HepG2 (cell line): ENCODE data around the gene NEU1. TPM values are rescaled to one million over a fixed set of nuclear protein-coding genes. Genes with fewer than 3 reads are reported as not detected.
A peak's percentile ranks its signal among the peaks of the same experiment; 100 is the strongest.
"Not testable (repeated sequence)": the region's sequence is repeated elsewhere in the genome, so short reads cannot be mapped to it uniquely, and the experiment has no call there.

Experiments used
- ATAC-seq: fragments of 200-7000 bp; cut with Tn5 transposase; 3 replicates; pipeline ENCODE4 v1.9.1; 2020; ENCODE audit warnings: mild to moderate bottlenecking, moderate library complexity
- BruUV-seq: library from RNA; stranded (reverse); fragments of 400-500 nt; replicated peaks from 2 replicates; lab custom pipeline; 2021; lab: Mats Ljungman, UMichigan
- CTCF ChIA-PET: fragments of 300-600 bp; formaldehyde crosslinking; extraction: SDS; loops from one replicate; lab custom pipeline; 2021; ENCODE audit warnings: low total read pairs, inconsistent platforms, low intra/inter-chr PET ratio; lab: Yijun Ruan, JAX
- POLR2A ChIA-PET: fragments of 350-600 bp; sonication (Branson Sonifier 250); formaldehyde crosslinking; loops from one replicate; lab custom pipeline; 2020; ENCODE audit warnings: antibody characterized with exemption, inconsistent platforms; lab: Yijun Ruan, JAX
- DNase-seq: peaks from one replicate; pipeline ENCODE4 v3.0.0-alpha.2; 2015; ENCODE audit warnings: low spot score
- FAIRE-seq: peaks from 3 replicates; lab custom pipeline; 2011; peaks lifted over from hg19 to GRCh38; lab: Jason Lieb, UNC
- H2AFZ ChIP-seq: one replicate; pipeline ENCODE4 v1.6.1; 2011; ENCODE audit warnings: low read length, inconsistent platforms
- H3K27ac ChIP-seq: fragments of 300-600 bp; 3 replicates; pipeline ENCODE4 v1.8.0; 2011; ENCODE audit warnings: mixed run types, mild to moderate bottlenecking, mixed read lengths, low read length, inconsistent platforms; ENCODE audit not compliant: insufficient read depth; ENCODE audit errors: extremely low read length
- H3K27me3 ChIP-seq, 2 experiments: fragments of 200-600 bp in 1 of 2; 2 replicates in 1 of 2; 3 replicates in 1 of 2; pipeline versions ENCODE4 v1.6.0 to v1.8.0; 2011; ENCODE audit warnings: low read length in 2 of 2, mild to moderate bottlenecking in 2 of 2, moderate library complexity in 2 of 2, inconsistent platforms in 1 of 2; ENCODE audit not compliant: insufficient read depth in 2 of 2, control insufficient read depth in 1 of 2
- H3K36me3 ChIP-seq, 2 experiments: fragments of 200-600 bp in 1 of 2; replicated peaks in 1 of 2; 2 replicates in 1 of 2; 3 replicates in 1 of 2; pipeline versions ENCODE4 v1.5.1 to v1.8.0; 2011; ENCODE audit warnings: low read length in 2 of 2, inconsistent platforms in 1 of 2; ENCODE audit not compliant: insufficient read depth in 2 of 2, control insufficient read depth in 1 of 2
- H3K4me1 ChIP-seq: 2 replicates; pipeline ENCODE4 v1.5.1; 2012; ENCODE audit warnings: low read length, inconsistent platforms; ENCODE audit not compliant: insufficient read depth
- H3K4me2 ChIP-seq: 2 replicates; pipeline ENCODE4 v1.6.0; 2011; ENCODE audit warnings: low read depth, low read length, inconsistent platforms
- H3K4me3 ChIP-seq, 3 experiments: fragments of 200-600 bp in 1 of 3; sonication (generic), shearing (Covaris generic) in 1 of 3; replicated peaks in 1 of 3; 2 replicates each; pipeline ENCODE4 v1.5.1; 2011 to 2016; ENCODE audit warnings: low read length in 3 of 3, inconsistent platforms in 2 of 3, low read depth in 2 of 3, mild to moderate bottlenecking in 2 of 3, control low read depth in 1 of 3, mixed read lengths in 1 of 3; ENCODE audit not compliant: insufficient read depth in 1 of 3
- H3K79me2 ChIP-seq: one replicate; pipeline ENCODE4 v1.6.1; 2011; ENCODE audit warnings: low read length, inconsistent platforms; ENCODE audit not compliant: insufficient read depth
- H3K9ac ChIP-seq: 2 replicates; pipeline ENCODE4 v1.6.0; 2011; ENCODE audit warnings: mild to moderate bottlenecking, low read depth, low read length, inconsistent platforms; ENCODE audit not compliant: insufficient read depth
- H3K9me3 ChIP-seq: 2 replicates; pipeline ENCODE4 v1.5.1; 2012; ENCODE audit warnings: mild to moderate bottlenecking, low read length
- H4K20me1 ChIP-seq: 2 replicates; pipeline ENCODE4 v1.6.0; 2011; ENCODE audit warnings: inconsistent platforms, mild to moderate bottlenecking, low read length, moderate library complexity; ENCODE audit not compliant: insufficient read depth
- BHLHE40 ChIP-seq: IDR thresholded peaks from 2 replicates; pipeline ENCODE4 v1.6.1; 2011; ENCODE audit warnings: low read length, improper control_type of control experiment
- ERF ChIP-seq: IDR thresholded peaks from 2 replicates; pipeline ENCODE4 v1.6.1; 2018; ENCODE audit warnings: missing biosample characterization, missing genetic modification reagents
- GATAD2A ChIP-seq: IDR thresholded peaks from 2 replicates; pipeline ENCODE4 v1.6.1; 2016
- GTF3A ChIP-seq: sonication (generic); formaldehyde crosslinking; conservative IDR thresholded peaks from 2 replicates; pipeline ENCODE4 v1.4.0; 2020; ENCODE audit warnings: mild to moderate bottlenecking, missing genetic modification reagents
- NR2C2 ChIP-seq: sonication (generic); formaldehyde crosslinking; IDR thresholded peaks from 2 replicates; pipeline ENCODE4 v1.4.0; 2020; ENCODE audit warnings: missing genetic modification reagents, mild to moderate bottlenecking, moderate library complexity, borderline replicate concordance
- NR2F1 ChIP-seq, 2 experiments: fragments of 450-650 bp in 1 of 2; formaldehyde crosslinking in 1 of 2; IDR thresholded peaks; 2 replicates each; pipeline versions ENCODE4 v1.5.0 to v1.6.1; 2016 to 2020; ENCODE audit warnings: mild to moderate bottlenecking in 1 of 2, missing compliant biosample characterization in 1 of 2, missing genetic modification reagents in 1 of 2, moderate library complexity in 1 of 2
- PITX1 ChIP-seq: sonication (generic); formaldehyde crosslinking; IDR thresholded peaks from 2 replicates; pipeline ENCODE4 v1.5.1; 2020; ENCODE audit warnings: mild to moderate bottlenecking, missing genetic modification reagents
- RARA ChIP-seq: IDR thresholded peaks from 2 replicates; pipeline ENCODE4 v1.6.1; 2016; ENCODE audit warnings: missing genetic modification reagents, missing compliant biosample characterization
- SOX6 ChIP-seq, 2 experiments: fragments of 450-650 bp in 1 of 2; sonication (generic) in 1 of 2; formaldehyde crosslinking in 1 of 2; IDR thresholded peaks; 2 replicates each; pipeline versions ENCODE4 v1.4.0 to v1.6.1; 2017 to 2020; ENCODE audit warnings: antibody characterized with exemption in 1 of 2, mild to moderate bottlenecking in 1 of 2, missing genetic modification reagents in 1 of 2
- TARDBP ChIP-seq: sonication (generic); formaldehyde crosslinking; IDR thresholded peaks from 2 replicates; pipeline ENCODE4 v1.8.0; 2022; ENCODE audit warnings: mild to moderate bottlenecking, missing genetic modification reagents
- TBX2 ChIP-seq: sonication (generic); formaldehyde crosslinking; IDR thresholded peaks from 2 replicates; pipeline ENCODE4 v1.5.0; 2020; ENCODE audit warnings: missing genetic modification reagents, mild to moderate bottlenecking, borderline replicate concordance
- ZNF138 ChIP-seq: sonication (generic); formaldehyde crosslinking; IDR thresholded peaks from 2 replicates; pipeline ENCODE4 v1.5.0; 2020; ENCODE audit warnings: mild to moderate bottlenecking, low read depth, missing genetic modification reagents
- ZNF556 ChIP-seq: sonication (generic); formaldehyde crosslinking; IDR thresholded peaks from 2 replicates; pipeline ENCODE4 v1.4.0; 2020; ENCODE audit warnings: mild to moderate bottlenecking, missing genetic modification reagents, borderline replicate concordance
- ZSCAN29 ChIP-seq: sonication (generic); formaldehyde crosslinking; conservative IDR thresholded peaks from 2 replicates; pipeline ENCODE4 v1.4.0; 2020; ENCODE audit warnings: mild to moderate bottlenecking, missing genetic modification reagents
- WGBS: methylation state at CpG from one replicate; pipeline ENCODE4 v1.1.6; 2017; ENCODE audit warnings: low lambda C conversion rate; 5-methylcytosine and 5-hydroxymethylcytosine counted together
- in situ Hi-C: cut with HindIII; loops from 2 replicates; pipeline ENCODE4 v1.10.0; 2017; ENCODE audit warnings: low pct_unique_long_range_greater_than_20kb; ENCODE audit not compliant: extremely low pct_ligation_motif_present
- intact Hi-C: fragments of 100-400 bp; cut with micrococcal nuclease; formaldehyde crosslinking; loops from one replicate; pipeline ENCODE4 v1.10.0; 2022; ENCODE audit not compliant: unreplicated experiment
- polyA plus RNA-seq, 8 experiments: library from polyadenylated mRNA; depleted of rRNA in 3 of 8; stranded (reverse) in 7 of 8; unstranded in 1 of 8; fragments of >200 nt; fragmentation: Illumina TruSeq in 4 of 8; extraction: Trizol in 4 of 8; gene quantifications; 2 replicates each; pipeline versions ENCODE4 v1.2.1 to v1.2.3, GENCODE V29; 2011 to 2016; ENCODE audit warnings: low read depth in 4 of 8, missing spikeins in 1 of 8, mixed read lengths in 1 of 8; ENCODE audit not compliant: insufficient read depth in 1 of 8
- total RNA-seq, 5 experiments: library from RNA; depleted of rRNA; stranded (reverse); fragments of >200 nt; fragmentation: Illumina TruSeq; extraction: Trizol; gene quantifications; 2 replicates each; pipeline ENCODE4 v1.2.3, GENCODE V29; 2016; ENCODE audit warnings: low read depth in 1 of 5
- TF ChIP-seq, protein P1 (sequence below): sonication (generic); formaldehyde crosslinking; conservative IDR thresholded peaks from 2 replicates; pipeline ENCODE4 v1.4.0; 2020; ENCODE audit warnings: missing genetic modification reagents
- TF ChIP-seq, protein P2 (sequence below): IDR thresholded peaks from 2 replicates; pipeline ENCODE4 v1.6.1; 2016; ENCODE audit warnings: low read depth, borderline replicate concordance
- TF ChIP-seq, protein P3 (sequence below): sonication (generic); formaldehyde crosslinking; IDR thresholded peaks from 2 replicates; pipeline ENCODE4 v1.4.0; 2020; ENCODE audit warnings: missing genetic modification reagents, borderline replicate concordance
- TF ChIP-seq, protein P4 (sequence below): IDR thresholded peaks from 2 replicates; pipeline ENCODE4 v1.6.1; 2016; ENCODE audit warnings: mild to moderate bottlenecking

The NEU1 gene
- total and polyA plus RNA-seq, 2 of the 13 experiments (the other 11 are each of a cell fraction or from before 2014, with no cell fraction given), result 215 to 297 TPM

DNA sequence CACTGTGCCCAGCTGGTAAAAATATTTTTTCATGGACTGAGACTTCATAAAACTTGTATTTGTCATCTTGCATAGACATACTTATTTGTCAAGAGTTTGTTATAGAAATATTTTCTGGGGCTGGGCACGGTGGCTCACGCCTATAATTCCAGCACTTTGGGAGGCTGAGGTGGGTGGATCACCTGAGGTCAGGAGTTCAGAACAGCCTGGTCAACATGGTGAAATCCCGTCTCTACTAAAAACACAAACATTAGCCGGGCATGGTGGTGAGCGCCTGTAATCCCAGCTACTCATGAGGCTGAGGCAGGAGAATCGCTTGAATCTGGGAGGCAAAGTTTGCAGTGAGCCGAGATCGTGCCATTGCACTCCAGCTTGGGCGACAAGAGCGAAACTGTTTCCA lies 54.0 kb downstream of the NEU1 start:
- in situ Hi-C loops; H3K27me3 ChIP-seq; H3K9me3 ChIP-seq; BruUV-seq; H3K36me3 ChIP-seq; H2AFZ ChIP-seq; CTCF ChIA-PET; H3K9ac ChIP-seq; H4K20me1 ChIP-seq; TF ChIP-seq SOX6 (IDR thresholded peaks at IDR 0.05): not testable (repeated sequence)
- peak overlapping the region; percentile 35 for H3K27ac ChIP-seq
- POLR2A ChIA-PET, result interaction anchor here (1.0 to 5.9 kb wide), 13 partner anchors 12 to 153 kb away, joined by 3 to 107 read pairs (median 9); partner anchors contain the start of genes APOM, CLIC1, HSPA1B and MSH5
- WGBS, result 5% methylated on average over 10 of the region's 10 CpGs
- FAIRE-seq (peak; percentile 62), ATAC-seq (peak; percentile 13; the same call in 2 of the 3 replicates), DNase-seq (peak; percentile 65)
- peak overlapping the region; percentile 62 for H3K4me2 ChIP-seq
- peaks cover 11% of the 10 kb centered on the region for H3K79me2 ChIP-seq
- intact Hi-C loops, result loop anchor here (5.0 kb wide), 1 partner anchor 71 kb away; the partner anchor contains the start of gene CLIC1
- H3K4me1 ChIP-seq, result peaks cover 43% of the 10 kb centered on the region
- H3K4me3 ChIP-seq, result 0 out of 6 replicates have a peak overlapping the region, but pooled peaks of 1 of the 3 experiments have one; percentile 17
- TF ChIP-seq, protein P1, sequence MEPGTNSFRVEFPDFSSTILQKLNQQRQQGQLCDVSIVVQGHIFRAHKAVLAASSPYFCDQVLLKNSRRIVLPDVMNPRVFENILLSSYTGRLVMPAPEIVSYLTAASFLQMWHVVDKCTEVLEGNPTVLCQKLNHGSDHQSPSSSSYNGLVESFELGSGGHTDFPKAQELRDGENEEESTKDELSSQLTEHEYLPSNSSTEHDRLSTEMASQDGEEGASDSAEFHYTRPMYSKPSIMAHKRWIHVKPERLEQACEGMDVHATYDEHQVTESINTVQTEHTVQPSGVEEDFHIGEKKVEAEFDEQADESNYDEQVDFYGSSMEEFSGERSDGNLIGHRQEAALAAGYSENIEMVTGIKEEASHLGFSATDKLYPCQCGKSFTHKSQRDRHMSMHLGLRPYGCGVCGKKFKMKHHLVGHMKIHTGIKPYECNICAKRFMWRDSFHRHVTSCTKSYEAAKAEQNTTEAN (CRISPR knock-in tag), result 0 out of 2 replicates have a peak, but pooled peaks have one; percentile 15
- TF ChIP-seq PITX1 (CRISPR knock-in tag) (peak; percentile 63; the same call in 1 of the 2 replicates), NR2C2 (CRISPR knock-in tag) (peak; percentile 54; the same call in 1 of the 2 replicates), ERF (CRISPR knock-in tag) (0 out of 2 replicates have a peak, but pooled peaks have one; percentile 21), SOX6 (CRISPR knock-in tag; IDR thresholded peaks at IDR 0.05) (peak; percentile 47; the same call in 1 of the 2 replicates), ZNF138 (CRISPR knock-in tag) (0 out of 2 replicates have a peak, but pooled peaks have one; percentile 29), NR2F1 (CRISPR knock-in tag; IDR thresholded peaks at IDR 0.05) (peak; percentile 66 to 68; a peak in 2 of 4 replicates), RARA (CRISPR knock-in tag) (peak; percentile 94), TARDBP (CRISPR knock-in tag) (peak; percentile 31; the same call in 1 of the 2 replicates), GATAD2A (CRISPR knock-in tag) (0 out of 2 replicates have a peak, but pooled peaks have one; percentile 9), BHLHE40 (peak; percentile 45; the same call in 1 of the 2 replicates), TBX2 (0 out of 2 replicates have a peak, but pooled peaks have one; percentile 59), GTF3A (CRISPR knock-in tag) (0 out of 2 replicates have a peak, but pooled peaks have one; percentile 61), ZSCAN29 (CRISPR knock-in tag) (peak; percentile 75), ZNF556 (CRISPR knock-in tag) (peak; percentile 65; the same call in 1 of the 2 replicates)
- TF ChIP-seq, protein P2, sequence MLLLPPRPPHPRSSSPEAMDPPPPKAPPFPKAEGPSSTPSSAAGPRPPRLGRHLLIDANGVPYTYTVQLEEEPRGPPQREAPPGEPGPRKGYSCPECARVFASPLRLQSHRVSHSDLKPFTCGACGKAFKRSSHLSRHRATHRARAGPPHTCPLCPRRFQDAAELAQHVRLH (CRISPR knock-in tag), result 0 out of 2 replicates have a peak, but pooled peaks have one; percentile 34
- TF ChIP-seq, protein P3, sequence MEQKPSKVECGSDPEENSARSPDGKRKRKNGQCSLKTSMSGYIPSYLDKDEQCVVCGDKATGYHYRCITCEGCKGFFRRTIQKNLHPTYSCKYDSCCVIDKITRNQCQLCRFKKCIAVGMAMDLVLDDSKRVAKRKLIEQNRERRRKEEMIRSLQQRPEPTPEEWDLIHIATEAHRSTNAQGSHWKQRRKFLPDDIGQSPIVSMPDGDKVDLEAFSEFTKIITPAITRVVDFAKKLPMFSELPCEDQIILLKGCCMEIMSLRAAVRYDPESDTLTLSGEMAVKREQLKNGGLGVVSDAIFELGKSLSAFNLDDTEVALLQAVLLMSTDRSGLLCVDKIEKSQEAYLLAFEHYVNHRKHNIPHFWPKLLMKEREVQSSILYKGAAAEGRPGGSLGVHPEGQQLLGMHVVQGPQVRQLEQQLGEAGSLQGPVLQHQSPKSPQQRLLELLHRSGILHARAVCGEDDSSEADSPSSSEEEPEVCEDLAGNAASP (CRISPR knock-in tag), result peak; percentile 68; the same call in 1 of the 2 replicates
- TF ChIP-seq, protein P4, sequence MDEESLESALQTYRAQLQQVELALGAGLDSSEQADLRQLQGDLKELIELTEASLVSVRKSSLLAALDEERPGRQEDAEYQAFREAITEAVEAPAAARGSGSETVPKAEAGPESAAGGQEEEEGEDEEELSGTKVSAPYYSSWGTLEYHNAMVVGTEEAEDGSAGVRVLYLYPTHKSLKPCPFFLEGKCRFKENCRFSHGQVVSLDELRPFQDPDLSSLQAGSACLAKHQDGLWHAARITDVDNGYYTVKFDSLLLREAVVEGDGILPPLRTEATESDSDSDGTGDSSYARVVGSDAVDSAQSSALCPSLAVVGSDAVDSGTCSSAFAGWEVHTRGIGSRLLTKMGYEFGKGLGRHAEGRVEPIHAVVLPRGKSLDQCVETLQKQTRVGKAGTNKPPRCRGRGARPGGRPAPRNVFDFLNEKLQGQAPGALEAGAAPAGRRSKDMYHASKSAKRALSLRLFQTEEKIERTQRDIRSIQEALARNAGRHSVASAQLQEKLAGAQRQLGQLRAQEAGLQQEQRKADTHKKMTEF (CRISPR knock-in tag), result peak; percentile 24; the same call in 1 of the 2 replicates
